MG63 (cell line): ENCODE data around the gene PDZD2. TPM values are rescaled to one million over a fixed set of nuclear protein-coding genes. Genes with fewer than 3 reads are reported as not detected.
A peak's percentile ranks its signal among the peaks of the same experiment; 100 is the strongest.
"Not testable (repeated sequence)": the region's sequence is repeated elsewhere in the genome, so short reads cannot be mapped to it uniquely, and the experiment has no call there.

Source experiments
- DNase-seq: peaks from one replicate; pipeline ENCODE4 v3.0.0-alpha.2; 2020
- H3K27me3 ChIP-seq: fragments of 250-450 bp; sonication (Bioruptor Pico); 2 replicates; pipeline ENCODE4 v1.5.1; 2020; ENCODE audit warnings: mild to moderate bottlenecking, moderate library complexity
- H3K36me3 ChIP-seq: fragments of 250-450 bp; sonication (Bioruptor Pico); 2 replicates; pipeline ENCODE4 v1.5.1; 2020; ENCODE audit warnings: mild to moderate bottlenecking, moderate library complexity
- H3K4me3 ChIP-seq: fragments of 250-450 bp; sonication (Bioruptor Pico); 2 replicates; pipeline ENCODE4 v1.5.1; 2020; ENCODE audit warnings: mild to moderate bottlenecking, moderate library complexity
- H3K9me3 ChIP-seq: fragments of 250-450 bp; sonication (Bioruptor Pico); 2 replicates; pipeline ENCODE4 v1.5.1; 2020; ENCODE audit warnings: mild to moderate bottlenecking, moderate library complexity
- total RNA-seq: library from RNA; depleted of rRNA; stranded (reverse); fragments of >200 nt; shearing (Covaris generic); gene quantifications from 2 replicates; pipeline ENCODE4 v1.2.3, GENCODE V29; 2014; ENCODE audit warnings: low replicate concordance

Gene PDZD2
- total RNA-seq, 1 experiment from 2014 or later: 0.13 TPM

GRCh38 chr5:31767335-31768031, 128.6 kb downstream of the PDZD2 start:
- no peak for DNase-seq
- no peak overlapping the region for H3K4me3 ChIP-seq
- no peaks in the 10 kb centered on the region for H3K27me3 ChIP-seq
- H3K9me3 ChIP-seq: no peaks in the 10 kb centered on the region
- H3K36me3 ChIP-seq: no peaks in the 10 kb centered on the region

GRCh38 chr5:31768046-31768445, 129.1 kb downstream of the PDZD2 start:
- peaks cover 1% of the 10 kb centered on the region; the same call in 1 of the 2 replicates for H3K9me3 ChIP-seq
- no peak for DNase-seq
- H3K36me3 ChIP-seq: no peaks in the 10 kb centered on the region
- no peak overlapping the region for H3K4me3 ChIP-seq
- H3K27me3 ChIP-seq: no peaks in the 10 kb centered on the region

GRCh38 chr5:31768784-31769183, 129.9 kb downstream of the PDZD2 start:
- H3K4me3 ChIP-seq: no peak overlapping the region
- no peaks in the 10 kb centered on the region for H3K36me3 ChIP-seq
- H3K9me3 ChIP-seq: peaks cover 1% of the 10 kb centered on the region; the same call in 1 of the 2 replicates
- no peak for DNase-seq
- no peaks in the 10 kb centered on the region for H3K27me3 ChIP-seq

GRCh38 chr5:31769530-31769929, 130.6 kb downstream of the PDZD2 start:
- H3K9me3 ChIP-seq: peaks cover 1% of the 10 kb centered on the region; the same call in 1 of the 2 replicates
- H3K27me3 ChIP-seq: no peaks in the 10 kb centered on the region
- no peak for DNase-seq
- no peak overlapping the region for H3K4me3 ChIP-seq
- H3K36me3 ChIP-seq: no peaks in the 10 kb centered on the region

- Histone ChIP-seq H3K36me3 (no peaks in the 10 kb centered on the region), H3K4me3 (no peak overlapping the region), H3K27me3 (no peaks in the 10 kb centered on the region), H3K9me3 (peaks cover 1% of the 10 kb centered on the region; the same call in 1 of the 2 replicates)
- DNase-seq: no peak
These were observed 131.3 kb downstream of the PDZD2 start for GRCh38 chr5:31770132-31770720.

GRCh38 chr5:31770998-31771397, 132.1 kb downstream of the PDZD2 start:
- no peaks in the 10 kb centered on the region for H3K27me3 ChIP-seq
- no peak for DNase-seq

GRCh38 chr5:31771500-31771899, 132.6 kb downstream of the PDZD2 start:
- H3K4me3 ChIP-seq: no peak overlapping the region
- peaks cover 1% of the 10 kb centered on the region; the same call in 1 of the 2 replicates for H3K9me3 ChIP-seq
- no peak for DNase-seq
- H3K27me3 ChIP-seq: no peaks in the 10 kb centered on the region
- H3K36me3 ChIP-seq: no peaks in the 10 kb centered on the region

More at GRCh38 chr5:31770998-31771397, 132.1 kb downstream of the PDZD2 start:
- Histone ChIP-seq H3K4me3 (no peak overlapping the region), H3K9me3 (peaks cover 1% of the 10 kb centered on the region; the same call in 1 of the 2 replicates), H3K36me3 (no peaks in the 10 kb centered on the region)

- DNase-seq, H3K4me3 ChIP-seq, H3K36me3 ChIP-seq, H3K27me3 ChIP-seq, H3K9me3 ChIP-seq: not testable (repeated sequence)
These were observed 137.4 kb downstream of the PDZD2 start for GRCh38 chr5:31776294-31776693.

- no peaks in the 10 kb centered on the region for H3K27me3 ChIP-seq
- no peak for DNase-seq
- no peaks in the 10 kb centered on the region for H3K36me3 ChIP-seq
- H3K9me3 ChIP-seq: peaks cover 4% of the 10 kb centered on the region; the same call in 1 of the 2 replicates
- H3K4me3 ChIP-seq: no peak overlapping the region
These were observed 138.2 kb downstream of the PDZD2 start for GRCh38 chr5:31776976-31777651.

- H3K9me3 ChIP-seq: 0 out of 2 replicates have a peak, but pooled peaks cover 2% of the 10 kb centered on the region
- peak; percentile 68 for DNase-seq
- H3K27me3 ChIP-seq: no peaks in the 10 kb centered on the region
- no peaks in the 10 kb centered on the region for H3K36me3 ChIP-seq
- H3K4me3 ChIP-seq: no peak overlapping the region
These were observed 142.8 kb downstream of the PDZD2 start for GRCh38 chr5:31781772-31782171.

GRCh38 chr5:31783086-31783645, 144.2 kb downstream of the PDZD2 start:
- Histone ChIP-seq H3K4me3 (no peak overlapping the region), H3K9me3 (no peaks in the 10 kb centered on the region), H3K27me3 (no peaks in the 10 kb centered on the region), H3K36me3 (no peaks in the 10 kb centered on the region)
- DNase-seq: peak; percentile 55

GRCh38 chr5:31783731-31784130, 144.8 kb downstream of the PDZD2 start:
- no peaks in the 10 kb centered on the region for H3K27me3 ChIP-seq
- no peak overlapping the region for H3K4me3 ChIP-seq
- no peaks in the 10 kb centered on the region for H3K36me3 ChIP-seq

GRCh38 chr5:31786090-31786631, 147.2 kb downstream of the PDZD2 start:
- H3K27me3 ChIP-seq: no peaks in the 10 kb centered on the region
- H3K9me3 ChIP-seq: no peaks in the 10 kb centered on the region
- no peak overlapping the region for H3K4me3 ChIP-seq
- DNase-seq: no peak
- H3K36me3 ChIP-seq: no peaks in the 10 kb centered on the region

More at GRCh38 chr5:31783731-31784130, 144.8 kb downstream of the PDZD2 start:
- no peaks in the 10 kb centered on the region for H3K9me3 ChIP-seq
- DNase-seq: no peak

- no peaks in the 10 kb centered on the region for H3K36me3 ChIP-seq
- H3K9me3 ChIP-seq: no peaks in the 10 kb centered on the region
- no peak overlapping the region for H3K4me3 ChIP-seq
- no peak for DNase-seq
- no peaks in the 10 kb centered on the region for H3K27me3 ChIP-seq
These were observed 155.1 kb downstream of the PDZD2 start for GRCh38 chr5:31794009-31794408.

GRCh38 chr5:31798168-31798567, 159.2 kb downstream of the PDZD2 start:
- Histone ChIP-seq H3K36me3 (no peaks in the 10 kb centered on the region), H3K9me3 (no peaks in the 10 kb centered on the region), H3K4me3 (no peak overlapping the region), H3K27me3 (no peaks in the 10 kb centered on the region; the same call in 1 of the 2 replicates)
- DNase-seq: no peak

- no peaks in the 10 kb centered on the region for H3K36me3 ChIP-seq
- H3K9me3 ChIP-seq: no peaks in the 10 kb centered on the region
- H3K4me3 ChIP-seq: no peak overlapping the region
- no peak for DNase-seq
- no peaks in the 10 kb centered on the region; the same call in 1 of the 2 replicates for H3K27me3 ChIP-seq
These were observed 161.4 kb downstream of the PDZD2 start for GRCh38 chr5:31800351-31800750.
